MM.1S (cell line): ENCODE measurements around the gene PLA2G4F.

ENCODE experiments used
- EZH2 ChIP-seq: fragments of 300-600 bp; sonication (generic); optimal IDR thresholded peaks from 2 replicates; pipeline ENCODE3; 2017; ENCODE audit warnings: low read depth, mild to moderate bottlenecking, antibody characterized with exemption, low read length, mixed read lengths
- EZH2phosphoT487 ChIP-seq: fragments of 300-600 bp; sonication (generic); IDR thresholded peaks from 2 replicates; pipeline ENCODE4 v1.6.1; 2018; ENCODE audit warnings: antibody characterized with exemption, low read length
- TF ChIP-seq, protein P1 (sequence below): fragments of 300-600 bp; sonication (generic); IDR thresholded peaks from 2 replicates; pipeline ENCODE4 v1.5.1; 2016; ENCODE audit warnings: antibody characterized with exemption, low read length, mixed read lengths

DNA sequence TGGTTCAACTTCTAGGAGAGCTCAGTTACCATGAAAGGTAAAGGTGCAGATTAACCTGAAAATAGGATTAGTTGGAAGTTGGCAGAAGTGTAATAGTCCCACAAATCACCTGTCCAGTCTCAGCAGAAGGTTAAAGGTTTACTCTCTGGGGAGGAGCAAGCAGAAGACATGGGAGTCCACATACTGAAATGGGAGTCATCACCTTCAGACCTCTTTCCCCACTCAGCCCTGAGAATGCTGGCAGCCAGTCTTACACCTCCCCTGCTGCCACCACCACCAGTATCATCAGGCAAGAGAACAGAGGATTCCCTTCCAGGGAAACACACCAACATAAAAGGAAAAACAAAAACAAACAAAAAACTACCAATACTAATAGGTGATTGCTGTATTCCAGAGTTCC is 48.2 kb downstream of the PLA2G4F start:
- TF ChIP-seq, protein P1, sequence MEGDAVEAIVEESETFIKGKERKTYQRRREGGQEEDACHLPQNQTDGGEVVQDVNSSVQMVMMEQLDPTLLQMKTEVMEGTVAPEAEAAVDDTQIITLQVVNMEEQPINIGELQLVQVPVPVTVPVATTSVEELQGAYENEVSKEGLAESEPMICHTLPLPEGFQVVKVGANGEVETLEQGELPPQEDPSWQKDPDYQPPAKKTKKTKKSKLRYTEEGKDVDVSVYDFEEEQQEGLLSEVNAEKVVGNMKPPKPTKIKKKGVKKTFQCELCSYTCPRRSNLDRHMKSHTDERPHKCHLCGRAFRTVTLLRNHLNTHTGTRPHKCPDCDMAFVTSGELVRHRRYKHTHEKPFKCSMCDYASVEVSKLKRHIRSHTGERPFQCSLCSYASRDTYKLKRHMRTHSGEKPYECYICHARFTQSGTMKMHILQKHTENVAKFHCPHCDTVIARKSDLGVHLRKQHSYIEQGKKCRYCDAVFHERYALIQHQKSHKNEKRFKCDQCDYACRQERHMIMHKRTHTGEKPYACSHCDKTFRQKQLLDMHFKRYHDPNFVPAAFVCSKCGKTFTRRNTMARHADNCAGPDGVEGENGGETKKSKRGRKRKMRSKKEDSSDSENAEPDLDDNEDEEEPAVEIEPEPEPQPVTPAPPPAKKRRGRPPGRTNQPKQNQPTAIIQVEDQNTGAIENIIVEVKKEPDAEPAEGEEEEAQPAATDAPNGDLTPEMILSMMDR: no peak
- no peak for TF ChIP-seq EZH2
- no peak for TF ChIP-seq EZH2phosphoT487
